Lower lobe of right lung (tissue), 2 donors: ENCODE measurements around the gene LAD1. TPM values are rescaled to one million over a fixed set of nuclear protein-coding genes. Genes with fewer than 3 reads are reported as not detected.

Source experiments
- ATAC-seq, 2 donors: fragments of 200-7000 bp; cut with Tn5 transposase; one replicate each; pipeline ENCODE4 v1.9.1; 2020 to 2022; ENCODE audit warnings: mild to moderate bottlenecking in 2 of 2, moderate library complexity in 2 of 2
- DNase-seq: peaks from one replicate; pipeline ENCODE4 v3.0.0-alpha.2; 2020
- H3K27ac ChIP-seq: fragments of 200-600 bp; one replicate; pipeline ENCODE4 v1.8.0; 2022
- H3K27me3 ChIP-seq: fragments of 200-600 bp; one replicate; pipeline ENCODE4 v1.8.0; 2022; ENCODE audit warnings: low read depth
- H3K36me3 ChIP-seq: fragments of 200-600 bp; one replicate; pipeline ENCODE4 v1.8.0; 2022; ENCODE audit warnings: mild to moderate bottlenecking
- H3K4me1 ChIP-seq: fragments of 200-600 bp; one replicate; pipeline ENCODE4 v1.8.0; 2022
- H3K4me3 ChIP-seq: fragments of 200-600 bp; one replicate; pipeline ENCODE4 v1.8.0; 2022; ENCODE audit warnings: mild to moderate bottlenecking
- H3K9me3 ChIP-seq: fragments of 200-600 bp; one replicate; pipeline ENCODE4 v1.8.0; 2022
- CTCF ChIP-seq: fragments of 200-600 bp; IDR thresholded peaks from one replicate; pipeline ENCODE4 v1.8.0; 2022; ENCODE audit warnings: antibody characterized with exemption, mild to moderate bottlenecking
- intact Hi-C: fragments of 100-400 bp; cut with DNase I; formaldehyde crosslinking; loops from one replicate; pipeline ENCODE4 v1.11.0; 2022
- long read RNA-seq: library from polyadenylated mRNA; unstranded; transcript quantifications from one replicate; pipeline ENCODE4 v2.0.0, GENCODE V29; 2021
- total RNA-seq: library from RNA; stranded (reverse); fragmentation: NEBNext Ultra II Directional; extraction: Animal tissue kit (Norgen Biotek cat#: 25700); gene quantifications from one replicate; pipeline ENCODE4 v1.2.1, GENCODE V29; 2021
- donor health status: DM: no; HTN: yes; CAD: no; lungs with severe emphysema.

Gene LAD1, protein sequence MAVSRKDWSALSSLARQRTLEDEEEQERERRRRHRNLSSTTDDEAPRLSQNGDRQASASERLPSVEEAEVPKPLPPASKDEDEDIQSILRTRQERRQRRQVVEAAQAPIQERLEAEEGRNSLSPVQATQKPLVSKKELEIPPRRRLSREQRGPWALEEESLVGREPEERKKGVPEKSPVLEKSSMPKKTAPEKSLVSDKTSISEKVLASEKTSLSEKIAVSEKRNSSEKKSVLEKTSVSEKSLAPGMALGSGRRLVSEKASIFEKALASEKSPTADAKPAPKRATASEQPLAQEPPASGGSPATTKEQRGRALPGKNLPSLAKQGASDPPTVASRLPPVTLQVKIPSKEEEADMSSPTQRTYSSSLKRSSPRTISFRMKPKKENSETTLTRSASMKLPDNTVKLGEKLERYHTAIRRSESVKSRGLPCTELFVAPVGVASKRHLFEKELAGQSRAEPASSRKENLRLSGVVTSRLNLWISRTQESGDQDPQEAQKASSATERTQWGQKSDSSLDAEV
- total RNA-seq: 35.3 TPM
- long read RNA-seq, transcript LAD1-202 (10 exons, 2,906 nt): major isoform, 77 of 96 reads
- long read RNA-seq, partial matches to known transcripts: 12 of 96 reads
- long read RNA-seq, other reads (novel, unspliced or antisense): 7 of 96 reads

GRCh38 chr1:201399018-201399351 is at the start of gene LAD1:
Gene LAD1 (minus strand): TSS chr1:201399324. CDS start chr1:201399306, 18 bp downstream.
- H3K4me3 ChIP-seq: peak within 1 kb of the TSS; percentile 50
- H3K27me3 ChIP-seq: peaks cover 21% of the 10 kb centered on the region
- peaks cover 28% of the 10 kb centered on the region for H3K4me1 ChIP-seq
- no peak for TF ChIP-seq CTCF
- intact Hi-C loops: no loop called here
- ATAC-seq: no peak
- no peaks in the 10 kb centered on the region for H3K9me3 ChIP-seq
- no peaks in the 10 kb centered on the region for H3K36me3 ChIP-seq
- H3K27ac ChIP-seq: peak within 1 kb of the TSS; percentile 69
- DNase-seq: no peak

DNA sequence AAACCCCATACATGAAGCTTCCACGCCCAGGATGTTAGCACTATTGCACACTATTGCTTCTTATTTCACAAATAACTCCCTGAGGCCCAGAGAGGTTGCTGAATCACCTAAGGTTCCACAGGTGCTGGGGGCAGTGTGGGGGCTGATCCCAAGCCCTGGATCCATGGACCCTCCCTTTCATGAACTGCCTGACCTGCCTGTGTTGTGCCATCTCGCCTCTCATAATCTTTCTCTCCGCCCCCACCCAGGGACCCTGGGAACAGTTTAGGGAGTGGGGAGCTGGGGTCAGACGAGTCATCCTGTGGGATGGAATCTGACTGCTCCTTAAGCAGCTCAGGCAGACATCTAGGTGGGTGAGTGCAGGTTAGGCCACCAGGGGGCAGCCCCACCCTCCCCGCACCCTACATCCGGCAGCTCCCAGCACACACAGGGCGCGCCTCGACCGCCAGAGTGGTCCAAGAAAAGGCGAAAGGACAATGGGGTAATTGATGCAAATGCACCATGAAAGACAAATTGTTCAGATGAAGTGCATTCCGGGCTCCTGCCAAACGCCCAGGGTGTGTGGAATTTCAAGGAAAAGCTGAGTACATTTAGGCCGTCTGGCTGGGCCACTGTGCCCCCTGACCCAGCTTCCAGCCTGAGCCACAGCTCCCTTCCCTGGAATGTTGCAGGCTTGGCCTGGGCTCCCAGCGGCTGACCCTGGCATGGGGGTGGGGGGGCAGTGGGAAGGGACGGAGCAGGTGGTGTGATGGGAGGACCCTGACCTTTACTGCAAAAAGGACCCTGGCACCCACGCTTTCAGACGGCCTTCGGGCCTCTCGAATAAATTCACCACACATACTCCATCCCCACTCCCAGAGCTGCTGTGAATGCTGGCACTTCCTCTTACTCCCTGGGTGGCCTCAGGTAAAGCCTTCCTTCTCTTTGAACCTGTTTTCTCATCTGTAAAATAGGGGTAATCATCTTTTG is 49.1 kb upstream of the LAD1 start:
- ATAC-seq (peak; percentile 91 to 95), DNase-seq (peak; percentile 86)
- Histone ChIP-seq H3K4me1 (peaks cover 38% of the 10 kb centered on the region), H3K27me3 (no peaks in the 10 kb centered on the region), H3K36me3 (no peaks in the 10 kb centered on the region), H3K9me3 (no peaks in the 10 kb centered on the region), H3K4me3 (no peak overlapping the region), H3K27ac (peak overlapping the region; percentile 75)
- intact Hi-C loops: no loop called here
- TF ChIP-seq CTCF: peak; percentile 88

GRCh38 chr1:201445310-201445709 is 46.2 kb upstream of the LAD1 start:
- Histone ChIP-seq H3K4me1 (peaks cover 27% of the 10 kb centered on the region), H3K36me3 (no peaks in the 10 kb centered on the region), H3K9me3 (no peaks in the 10 kb centered on the region), H3K27ac (no peak overlapping the region), H3K27me3 (no peaks in the 10 kb centered on the region), H3K4me3 (no peak overlapping the region)
- DNase-seq (no peak), ATAC-seq (no peak)
- intact Hi-C loops: no loop called here
- no peak for TF ChIP-seq CTCF

GRCh38 chr1:201444792-201445191 is 45.7 kb upstream of the LAD1 start:
- ATAC-seq (no peak), DNase-seq (no peak)
- H3K27me3 ChIP-seq: no peaks in the 10 kb centered on the region
- TF ChIP-seq CTCF: no peak
- peaks cover 21% of the 10 kb centered on the region for H3K4me1 ChIP-seq
- no peak overlapping the region for H3K27ac ChIP-seq
- H3K4me3 ChIP-seq: no peak overlapping the region
- H3K36me3 ChIP-seq: no peaks in the 10 kb centered on the region
- no peaks in the 10 kb centered on the region for H3K9me3 ChIP-seq
- intact Hi-C loops: no loop called here

GRCh38 chr1:201443747-201444146 is 44.6 kb upstream of the LAD1 start:
- intact Hi-C loops: no loop called here
- Histone ChIP-seq H3K27me3 (no peaks in the 10 kb centered on the region), H3K4me3 (no peak overlapping the region), H3K36me3 (no peaks in the 10 kb centered on the region), H3K9me3 (no peaks in the 10 kb centered on the region), H3K27ac (no peak overlapping the region), H3K4me1 (peaks cover 12% of the 10 kb centered on the region)
- ATAC-seq (no peak), DNase-seq (no peak)
- no peak for TF ChIP-seq CTCF
